ENCODE measurements around the gene GABRD. TPM values are rescaled to one million over a fixed set of nuclear protein-coding genes. Genes with fewer than 3 reads are reported as not detected.

GABRD gene
- total and polyA plus RNA-seq, 2 of the 13 experiments (the other 11 are each of a cell fraction or from before 2014, with no cell fraction given), result not detected

DNA sequence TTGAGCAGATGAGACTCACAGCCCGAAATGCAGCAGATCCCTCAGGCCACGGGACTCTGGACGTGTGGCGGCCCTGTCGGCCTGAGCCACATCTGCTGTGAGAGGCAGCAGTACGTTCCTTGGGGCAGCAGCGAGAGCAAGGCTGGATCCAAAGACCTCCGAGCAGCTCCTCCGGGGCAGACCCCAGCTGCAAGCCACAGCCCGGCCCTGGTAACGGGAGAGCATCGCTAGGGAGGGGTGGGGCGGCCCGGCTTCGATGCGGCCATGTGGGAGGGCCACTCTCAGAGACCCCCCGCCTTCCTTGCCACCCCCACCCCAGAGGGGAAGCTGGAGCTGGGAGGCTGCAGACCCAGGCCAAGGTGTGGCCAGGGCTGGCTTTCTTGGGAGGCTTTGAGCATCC lies 48.8 kb downstream of the GABRD start:
- FAIRE-seq, result no peak
- peaks cover 8% of the 10 kb centered on the region for H3K79me2 ChIP-seq (ENCODE audit: insufficient read depth, low read length)
- ATAC-seq, result no peak
- H3K4me1 ChIP-seq (ENCODE audit: insufficient read depth, low read length), result peaks cover 14% of the 10 kb centered on the region
- WGBS (ENCODE audit: low lambda C conversion rate), result 96% methylated on average over 4 of the region's 17 CpGs
- no peak overlapping the region for H3K9ac ChIP-seq (ENCODE audit: insufficient read depth, low read depth, low read length)
- DNase-seq (ENCODE audit: low spot score), result no peak
- no peaks in the 10 kb centered on the region for H4K20me1 ChIP-seq (ENCODE audit: insufficient read depth, low read length)
- no TSS peak for BruUV-seq (replicated peaks)
- TF ChIP-seq, protein P1, sequence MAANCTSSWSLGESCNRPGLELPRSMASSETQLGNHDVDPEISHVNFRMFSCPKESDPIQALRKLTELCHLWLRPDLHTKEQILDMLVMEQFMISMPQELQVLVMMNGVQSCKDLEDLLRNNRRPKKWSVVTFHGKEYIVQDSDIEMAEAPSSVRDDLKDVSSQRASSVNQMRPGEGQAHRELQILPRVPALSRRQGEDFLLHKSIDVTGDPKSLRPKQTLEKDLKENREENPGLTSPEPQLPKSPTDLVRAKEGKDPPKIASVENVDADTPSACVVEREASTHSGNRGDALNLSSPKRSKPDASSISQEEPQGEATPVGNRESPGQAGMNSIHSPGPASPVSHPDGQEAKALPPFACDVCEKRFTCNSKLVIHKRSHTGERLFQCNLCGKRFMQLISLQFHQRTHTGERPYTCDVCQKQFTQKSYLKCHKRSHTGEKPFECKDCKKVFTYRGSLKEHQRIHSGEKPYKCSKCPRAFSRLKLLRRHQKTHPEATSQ (CRISPR knock-in tag; IDR thresholded peaks at IDR 0.05; ENCODE audit: borderline replicate concordance), result no peak
- TF ChIP-seq ZNF501 (CRISPR knock-in tag; IDR thresholded peaks at IDR 0.05) (no peak), ZSCAN20 (CRISPR knock-in tag; IDR thresholded peaks at IDR 0.05; ENCODE audit: borderline replicate concordance) (no peak), U2AF1 (optimal IDR thresholded peaks at IDR 0.05; ENCODE audit: low read depth, low read length) (no peak), NCOA2 (CRISPR knock-in tag; IDR thresholded peaks at IDR 0.05) (no peak), RBM22 (optimal IDR thresholded peaks at IDR 0.05; ENCODE audit: low read length) (no peak), ATF1 (CRISPR knock-in tag; IDR thresholded peaks at IDR 0.05) (no peak), MXD4 (CRISPR knock-in tag; IDR thresholded peaks at IDR 0.05) (no peak), ARHGAP35 (CRISPR knock-in tag; IDR thresholded peaks at IDR 0.05; ENCODE audit: borderline replicate concordance) (no peak)
- TF ChIP-seq, protein P2, sequence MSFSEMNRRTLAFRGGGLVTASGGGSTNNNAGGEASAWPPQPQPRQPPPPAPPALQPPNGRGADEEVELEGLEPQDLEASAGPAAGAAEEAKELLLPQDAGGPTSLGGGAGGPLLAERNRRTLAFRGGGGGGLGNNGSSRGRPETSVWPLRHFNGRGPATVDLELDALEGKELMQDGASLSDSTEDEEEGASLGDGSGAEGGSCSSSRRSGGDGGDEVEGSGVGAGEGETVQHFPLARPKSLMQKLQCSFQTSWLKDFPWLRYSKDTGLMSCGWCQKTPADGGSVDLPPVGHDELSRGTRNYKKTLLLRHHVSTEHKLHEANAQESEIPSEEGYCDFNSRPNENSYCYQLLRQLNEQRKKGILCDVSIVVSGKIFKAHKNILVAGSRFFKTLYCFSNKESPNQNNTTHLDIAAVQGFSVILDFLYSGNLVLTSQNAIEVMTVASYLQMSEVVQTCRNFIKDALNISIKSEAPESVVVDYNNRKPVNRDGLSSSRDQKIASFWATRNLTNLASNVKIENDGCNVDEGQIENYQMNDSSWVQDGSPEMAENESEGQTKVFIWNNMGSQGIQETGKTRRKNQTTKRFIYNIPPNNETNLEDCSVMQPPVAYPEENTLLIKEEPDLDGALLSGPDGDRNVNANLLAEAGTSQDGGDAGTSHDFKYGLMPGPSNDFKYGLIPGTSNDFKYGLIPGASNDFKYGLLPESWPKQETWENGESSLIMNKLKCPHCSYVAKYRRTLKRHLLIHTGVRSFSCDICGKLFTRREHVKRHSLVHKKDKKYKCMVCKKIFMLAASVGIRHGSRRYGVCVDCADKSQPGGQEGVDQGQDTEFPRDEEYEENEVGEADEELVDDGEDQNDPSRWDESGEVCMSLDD (CRISPR knock-in tag; IDR thresholded peaks at IDR 0.05; ENCODE audit: borderline replicate concordance), result no peak
- no peaks in the 10 kb centered on the region for H3K9me3 ChIP-seq (ENCODE audit: low read length)
- ChIA-PET CTCF (ENCODE audit: low intra/inter-chr PET ratio, low total read pairs) (no interaction called here), POLR2A (no interaction called here)
- peaks cover 2 to 15% of the 10 kb centered on the region in 2 experiments; a peak in 2 of 5 replicates for H3K36me3 ChIP-seq (replicated peaks in 1 of 2; ENCODE audit: control insufficient read depth in 1 of 2, insufficient read depth in 2 of 2, low read length in 2 of 2)
- in situ Hi-C loops (cut with HindIII; ENCODE audit: extremely low pct_ligation_motif_present, low pct_unique_long_range_greater_than_20kb), result no loop called here
- intact Hi-C loops (cut with micrococcal nuclease; ENCODE audit: unreplicated experiment), result no loop called here
- no peak overlapping the region for H3K27ac ChIP-seq (ENCODE audit: extremely low read length, insufficient read depth, low read length)
- H3K4me2 ChIP-seq (ENCODE audit: low read depth, low read length), result no peak overlapping the region
- H3K27me3 ChIP-seq (ENCODE audit: control insufficient read depth in 1 of 2, insufficient read depth in 2 of 2, low read length in 2 of 2), result no peaks in the 10 kb centered on the region
- no peak overlapping the region for H3K4me3 ChIP-seq (replicated peaks in 1 of 3; ENCODE audit: insufficient read depth in 1 of 3, low read depth in 2 of 3, low read length in 3 of 3)
- no peak overlapping the region for H2AFZ ChIP-seq (ENCODE audit: low read length)

Data from HepG2 (cell line).